Suprapubic skin (tissue), 4 donors: ENCODE data around the gene SAC3D1. TPM values are rescaled to one million over a fixed set of nuclear protein-coding genes. Genes with fewer than 3 reads are reported as not detected.

Source experiments
- DNase-seq, 2 donors: peaks; one replicate each; pipeline ENCODE4 v3.0.0-alpha.2; 2019; ENCODE audit warnings: low spot score in 2 of 2
- H3K27ac ChIP-seq: fragments of 200-600 bp; sonication (generic); one replicate; pipeline ENCODE4 v1.5.1; 2019
- H3K27me3 ChIP-seq: fragments of 200-600 bp; sonication (generic); one replicate; pipeline ENCODE4 v1.5.1; 2019
- H3K36me3 ChIP-seq: fragments of 200-600 bp; sonication (generic); one replicate; pipeline ENCODE4 v1.5.1; 2019
- H3K4me1 ChIP-seq: fragments of 200-600 bp; sonication (generic); one replicate; pipeline ENCODE4 v1.5.1; 2019
- H3K4me3 ChIP-seq: fragments of 200-600 bp; sonication (generic); one replicate; pipeline ENCODE4 v1.5.1; 2019; ENCODE audit warnings: mild to moderate bottlenecking
- H3K9me3 ChIP-seq: fragments of 200-600 bp; sonication (generic); one replicate; pipeline ENCODE4 v1.5.1; 2019
- EP300 ChIP-seq: sonication (generic); formaldehyde crosslinking; IDR thresholded peaks from one replicate; pipeline ENCODE4 v1.6.1; 2017; ENCODE audit warnings: antibody characterized with exemption
- POLR2A ChIP-seq, 2 donors: fragments of 450-650 bp; IDR thresholded peaks; one replicate each; pipeline ENCODE4 v1.6.1; 2017; ENCODE audit warnings: antibody characterized with exemption in 2 of 2, mild to moderate bottlenecking in 2 of 2, moderate library complexity in 2 of 2
- POLR2AphosphoS5 ChIP-seq, 3 donors: sonication (generic); formaldehyde crosslinking; IDR thresholded peaks; one replicate each; pipeline ENCODE4 v1.6.1; 2017; ENCODE audit warnings: antibody characterized with exemption in 3 of 3
- WGBS: methylation state at CpG from one replicate; pipeline ENCODE4 v1.1.5; 2018; 5-methylcytosine and 5-hydroxymethylcytosine counted together
- total RNA-seq, 4 donors: library from RNA; depleted of rRNA; stranded (reverse); fragments of >200 nt; gene quantifications; one replicate each; pipeline ENCODE4 v1.1.0, GENCODE V29; 2016
- TF ChIP-seq, protein P1 (sequence below), 2 donors: fragments of 200-600 bp in 1 of 2; fragments of 450-650 bp in 1 of 2; sonication (generic) in 1 of 2; IDR thresholded peaks; one replicate each; pipeline ENCODE4 v1.5.1; 2016 to 2019; ENCODE audit warnings: antibody characterized with exemption in 2 of 2, mild to moderate bottlenecking in 1 of 2, moderate library complexity in 1 of 2

The SAC3D1 gene
- total RNA-seq, 4 donors from 2014 or later: 8.7 to 16.5 (median 12.4) TPM

DNA sequence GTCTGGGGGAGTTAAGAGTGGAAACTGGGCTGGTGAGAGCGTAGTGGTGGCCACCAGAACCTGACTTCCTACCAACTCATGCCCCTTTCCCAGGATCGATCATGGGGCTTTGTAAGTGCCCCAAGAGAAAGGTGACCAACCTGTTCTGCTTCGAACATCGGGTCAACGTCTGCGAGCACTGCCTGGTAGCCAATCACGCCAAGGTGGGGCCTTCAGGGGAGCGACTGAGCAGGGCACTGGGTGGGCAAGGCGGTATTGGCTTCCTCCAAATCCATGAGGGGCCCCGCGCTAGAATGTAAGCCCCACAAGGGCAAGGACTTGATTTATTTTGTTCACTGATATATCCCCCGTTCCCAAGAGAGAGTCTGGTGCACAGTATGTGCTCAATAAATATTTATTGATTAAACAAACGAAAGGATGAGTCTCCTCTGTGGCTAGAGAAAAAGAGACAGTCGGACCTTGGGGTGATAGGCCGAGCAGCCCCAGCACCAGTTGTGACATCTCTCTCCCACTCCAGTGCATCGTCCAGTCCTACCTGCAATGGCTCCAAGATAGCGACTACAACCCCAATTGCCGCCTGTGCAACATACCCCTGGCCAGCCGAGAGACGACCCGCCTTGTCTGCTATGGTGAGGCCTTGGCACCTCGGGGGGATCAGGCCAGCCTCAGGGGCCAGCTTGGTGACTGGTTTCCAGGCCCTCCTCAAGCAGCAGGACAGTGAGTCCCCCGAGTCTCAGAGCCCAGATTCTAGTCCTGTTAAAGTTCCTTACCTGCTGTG is 43.8 kb downstream of the SAC3D1 start:
- Histone ChIP-seq H3K27ac (peak overlapping the region; percentile 92), H3K36me3 (peaks cover 36% of the 10 kb centered on the region), H3K4me1 (peaks cover 16% of the 10 kb centered on the region), H3K4me3 (peak overlapping the region; percentile 64), H3K27me3 (no peaks in the 10 kb centered on the region), H3K9me3 (no peaks in the 10 kb centered on the region)
- WGBS: 45% methylated on average over 16 of the region's 23 CpGs
- TF ChIP-seq EP300: no peak
- peak in 1 of 2 donors; percentile 68 for DNase-seq

DNA sequence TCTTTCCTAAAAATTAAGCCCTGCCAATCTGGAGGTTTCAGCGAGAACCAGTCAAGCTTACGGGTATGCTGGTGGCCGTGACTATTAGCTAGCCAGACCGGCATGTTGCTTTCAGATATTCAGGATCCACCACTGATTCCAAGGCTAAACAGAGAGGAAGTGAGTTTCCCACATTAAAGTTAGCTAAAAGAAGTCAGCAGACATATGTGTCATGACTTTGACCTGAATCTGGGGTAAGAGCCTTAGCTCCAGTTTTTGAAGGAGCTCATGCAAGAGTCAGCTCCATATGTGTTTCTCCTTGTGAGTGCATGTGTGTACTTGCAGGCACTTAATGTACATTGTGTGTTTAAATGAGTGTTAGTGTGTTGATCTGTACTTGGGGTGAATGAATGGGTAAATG is 44.4 kb downstream of the SAC3D1 start:
- peaks cover 36% of the 10 kb centered on the region for H3K36me3 ChIP-seq

DNA sequence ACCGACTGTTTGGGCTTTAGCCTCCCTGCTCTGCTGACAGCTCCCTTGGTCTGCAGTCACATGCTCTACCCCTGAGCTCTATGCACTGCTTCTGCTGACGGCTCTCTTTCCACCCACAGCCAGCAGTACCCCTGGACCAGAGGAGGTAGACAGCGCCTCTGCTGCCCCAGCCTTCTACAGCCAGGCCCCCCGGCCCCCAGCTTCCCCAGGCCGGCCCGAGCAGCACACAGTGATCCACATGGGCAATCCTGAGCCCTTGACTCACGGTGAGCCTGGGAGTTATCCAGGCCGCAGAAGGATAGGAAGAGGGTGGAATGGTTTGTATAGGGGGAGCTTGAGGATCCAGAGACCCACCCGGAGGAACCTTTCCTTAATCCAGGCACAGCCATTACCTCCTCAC is 45.8 kb downstream of the SAC3D1 start:
- H3K27ac ChIP-seq: no peak overlapping the region
- TF ChIP-seq, protein P1, sequence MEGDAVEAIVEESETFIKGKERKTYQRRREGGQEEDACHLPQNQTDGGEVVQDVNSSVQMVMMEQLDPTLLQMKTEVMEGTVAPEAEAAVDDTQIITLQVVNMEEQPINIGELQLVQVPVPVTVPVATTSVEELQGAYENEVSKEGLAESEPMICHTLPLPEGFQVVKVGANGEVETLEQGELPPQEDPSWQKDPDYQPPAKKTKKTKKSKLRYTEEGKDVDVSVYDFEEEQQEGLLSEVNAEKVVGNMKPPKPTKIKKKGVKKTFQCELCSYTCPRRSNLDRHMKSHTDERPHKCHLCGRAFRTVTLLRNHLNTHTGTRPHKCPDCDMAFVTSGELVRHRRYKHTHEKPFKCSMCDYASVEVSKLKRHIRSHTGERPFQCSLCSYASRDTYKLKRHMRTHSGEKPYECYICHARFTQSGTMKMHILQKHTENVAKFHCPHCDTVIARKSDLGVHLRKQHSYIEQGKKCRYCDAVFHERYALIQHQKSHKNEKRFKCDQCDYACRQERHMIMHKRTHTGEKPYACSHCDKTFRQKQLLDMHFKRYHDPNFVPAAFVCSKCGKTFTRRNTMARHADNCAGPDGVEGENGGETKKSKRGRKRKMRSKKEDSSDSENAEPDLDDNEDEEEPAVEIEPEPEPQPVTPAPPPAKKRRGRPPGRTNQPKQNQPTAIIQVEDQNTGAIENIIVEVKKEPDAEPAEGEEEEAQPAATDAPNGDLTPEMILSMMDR (IDR thresholded peaks at IDR 0.05): no peak
- TF ChIP-seq EP300 (no peak), POLR2AphosphoS5 (IDR thresholded peaks at IDR 0.05) (no peak), POLR2A (IDR thresholded peaks at IDR 0.05) (no peak)
- no peaks in the 10 kb centered on the region for H3K9me3 ChIP-seq
- peaks cover 16% of the 10 kb centered on the region for H3K4me1 ChIP-seq
- H3K27me3 ChIP-seq: no peaks in the 10 kb centered on the region
- no peak for DNase-seq
- WGBS: 96% methylated on average over 4 of the region's 9 CpGs
- no peak overlapping the region for H3K4me3 ChIP-seq
- peaks cover 36% of the 10 kb centered on the region for H3K36me3 ChIP-seq

More for the DNA sequence above, 44.4 kb downstream of the SAC3D1 start:
- H3K9me3 ChIP-seq: no peaks in the 10 kb centered on the region
- TF ChIP-seq EP300 (no peak), POLR2A (IDR thresholded peaks at IDR 0.05) (no peak), POLR2AphosphoS5 (IDR thresholded peaks at IDR 0.05) (no peak)
- TF ChIP-seq, protein P1 (IDR thresholded peaks at IDR 0.05): no peak
- no peak for DNase-seq
- peaks cover 16% of the 10 kb centered on the region for H3K4me1 ChIP-seq
- H3K27me3 ChIP-seq: no peaks in the 10 kb centered on the region
- H3K4me3 ChIP-seq: no peak overlapping the region
- 88% methylated on average over 4 of the region's 4 CpGs for WGBS
- no peak overlapping the region for H3K27ac ChIP-seq

DNA sequence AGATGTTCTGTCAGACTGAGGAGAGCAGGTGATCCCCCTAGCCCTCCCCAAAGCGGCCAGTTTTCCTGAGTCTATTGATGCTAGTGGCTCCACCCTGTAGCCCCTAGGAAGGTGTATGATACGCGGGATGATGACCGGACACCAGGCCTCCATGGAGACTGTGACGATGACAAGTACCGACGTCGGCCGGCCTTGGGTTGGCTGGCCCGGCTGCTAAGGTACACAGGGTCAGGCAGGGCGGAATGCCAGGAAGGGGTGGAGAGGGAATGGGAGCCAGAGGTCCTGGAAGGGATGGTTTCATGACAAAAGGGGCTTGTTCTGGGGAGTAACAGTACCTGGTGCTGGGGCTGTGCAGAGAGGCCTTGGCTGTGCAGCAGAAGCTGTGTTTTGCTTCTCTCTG is 46.2 kb downstream of the SAC3D1 start:
- Histone ChIP-seq H3K27me3 (no peaks in the 10 kb centered on the region), H3K4me1 (peaks cover 16% of the 10 kb centered on the region), H3K36me3 (peaks cover 36% of the 10 kb centered on the region), H3K9me3 (no peaks in the 10 kb centered on the region), H3K27ac (no peak overlapping the region), H3K4me3 (no peak overlapping the region)
- 92% methylated on average over 11 of the region's 11 CpGs for WGBS
- TF ChIP-seq, protein P1 (IDR thresholded peaks at IDR 0.05): no peak
- no peak for TF ChIP-seq POLR2AphosphoS5 (IDR thresholded peaks at IDR 0.05)
- no peak for TF ChIP-seq EP300
- TF ChIP-seq POLR2A (IDR thresholded peaks at IDR 0.05): no peak
- DNase-seq: no peak

DNA sequence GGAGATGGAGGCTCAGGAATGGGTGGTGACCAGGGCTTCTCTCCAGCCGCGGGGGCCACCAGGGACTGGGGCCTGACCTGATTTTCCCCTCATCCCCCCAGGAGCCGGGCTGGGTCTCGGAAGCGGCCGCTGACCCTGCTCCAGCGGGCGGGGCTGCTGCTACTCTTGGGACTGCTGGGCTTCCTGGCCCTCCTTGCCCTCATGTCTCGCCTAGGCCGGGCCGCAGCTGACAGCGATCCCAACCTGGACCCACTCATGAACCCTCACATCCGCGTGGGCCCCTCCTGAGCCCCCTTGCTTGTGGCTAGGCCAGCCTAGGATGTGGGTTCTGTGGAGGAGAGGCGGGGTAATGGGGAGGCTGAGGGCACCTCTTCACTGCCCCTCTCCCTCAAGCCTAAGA is 46.8 kb downstream of the SAC3D1 start:
- Histone ChIP-seq H3K9me3 (no peaks in the 10 kb centered on the region), H3K4me3 (no peak overlapping the region), H3K27me3 (no peaks in the 10 kb centered on the region), H3K4me1 (peaks cover 16% of the 10 kb centered on the region), H3K27ac (no peak overlapping the region), H3K36me3 (peaks cover 36% of the 10 kb centered on the region)
- no peak for DNase-seq
- TF ChIP-seq POLR2A (IDR thresholded peaks at IDR 0.05): no peak
- no peak for TF ChIP-seq EP300
- no peak for TF ChIP-seq POLR2AphosphoS5 (IDR thresholded peaks at IDR 0.05)
- TF ChIP-seq, protein P1 (IDR thresholded peaks at IDR 0.05): no peak
- WGBS: no CpG with 5 or more reads among the region's 15 CpGs
